HG03097 (cell line): ENCODE data around the gene MCIDAS.
A peak's percentile ranks its signal among the peaks of the same experiment; 100 is the strongest.

Experiments
- ATAC-seq: cut with Tn5 transposase; IDR thresholded peaks from one replicate; pipeline ENCODE4 v1.9.1; 2021; ENCODE audit not compliant: unreplicated experiment, low FRiP score

The MCIDAS gene

DNA sequence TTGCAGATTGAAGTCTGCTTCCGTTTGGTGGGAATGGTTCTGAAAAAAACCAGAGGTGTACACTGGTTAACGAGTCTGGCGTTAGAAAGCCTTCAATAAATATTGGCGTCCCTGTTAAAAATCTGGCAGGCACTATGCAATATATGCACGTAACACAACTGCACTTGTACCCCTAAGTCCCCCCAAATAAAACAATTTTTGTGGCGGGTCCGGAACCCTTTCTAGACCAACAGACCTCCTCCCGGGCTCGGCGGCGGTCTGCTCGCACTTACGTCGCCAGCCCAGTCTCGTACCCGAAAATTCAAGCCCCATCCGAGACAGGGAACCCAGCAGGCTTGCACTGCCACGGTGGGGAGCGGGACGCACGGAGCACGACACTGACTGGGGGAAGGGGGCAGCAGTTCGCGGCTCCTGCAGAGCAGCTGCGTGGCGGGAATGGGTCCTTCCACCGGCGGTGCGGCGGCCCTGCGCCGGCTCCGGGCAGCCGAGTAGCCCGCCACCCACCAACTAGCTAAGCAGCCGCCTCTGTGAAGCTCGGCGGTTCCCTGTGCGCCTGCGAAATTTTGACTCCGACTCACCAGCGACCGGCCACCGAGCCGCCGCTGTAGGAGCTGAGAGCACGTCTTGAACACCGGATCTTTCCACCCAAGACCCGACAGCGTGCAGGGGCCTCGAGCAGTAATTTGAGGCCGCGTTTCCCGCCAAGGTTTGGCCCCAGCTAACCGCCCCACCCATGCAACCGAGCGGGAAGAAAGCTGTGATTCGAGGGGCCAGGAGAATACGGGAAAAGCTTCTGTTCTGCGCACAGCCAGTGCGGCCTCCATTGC lies 3.9 kb downstream of the MCIDAS start:
- no peak for ATAC-seq

DNA sequence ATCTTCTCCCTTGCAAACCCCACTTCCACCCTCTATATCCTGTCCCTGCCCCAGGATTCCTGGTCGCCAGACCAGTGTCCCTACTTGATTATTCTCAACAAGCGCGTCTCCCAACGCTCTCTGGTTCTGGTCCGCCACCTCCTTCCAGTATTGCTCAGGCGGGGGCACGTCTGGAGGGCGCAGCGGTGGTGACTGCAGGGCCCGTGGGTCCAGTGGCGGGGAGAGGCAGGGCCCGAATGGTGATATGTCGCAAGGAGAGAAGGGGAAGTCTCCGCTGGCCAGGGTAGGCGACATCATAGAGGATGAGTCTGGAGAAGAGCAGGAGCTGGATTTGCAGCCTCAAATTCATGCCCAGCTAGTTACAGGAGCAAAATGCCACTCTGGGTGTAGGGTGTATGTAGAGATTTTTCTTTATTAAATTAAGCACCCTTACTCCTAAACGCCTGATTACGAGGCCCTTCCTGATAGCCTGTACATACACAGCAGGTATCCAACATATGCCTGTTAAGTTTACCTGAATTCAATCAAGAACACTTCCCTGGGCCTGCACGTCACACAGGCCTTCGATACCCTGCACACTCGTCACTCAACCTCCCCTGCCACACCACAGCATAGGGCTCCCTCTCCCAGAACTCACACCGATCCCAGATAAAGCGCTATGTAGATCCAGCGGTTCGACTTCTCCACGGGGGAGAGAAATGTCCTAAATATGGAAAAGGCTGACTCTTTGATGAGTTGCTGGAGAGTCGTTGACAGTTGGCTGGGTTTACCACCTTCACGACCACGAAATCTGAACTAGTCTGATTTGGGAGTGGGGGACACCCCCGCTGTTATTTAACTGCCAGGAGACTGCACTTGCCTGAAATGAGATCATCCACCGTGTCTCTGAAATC lies 4.8 kb downstream of the MCIDAS start:
- no peak for ATAC-seq

DNA sequence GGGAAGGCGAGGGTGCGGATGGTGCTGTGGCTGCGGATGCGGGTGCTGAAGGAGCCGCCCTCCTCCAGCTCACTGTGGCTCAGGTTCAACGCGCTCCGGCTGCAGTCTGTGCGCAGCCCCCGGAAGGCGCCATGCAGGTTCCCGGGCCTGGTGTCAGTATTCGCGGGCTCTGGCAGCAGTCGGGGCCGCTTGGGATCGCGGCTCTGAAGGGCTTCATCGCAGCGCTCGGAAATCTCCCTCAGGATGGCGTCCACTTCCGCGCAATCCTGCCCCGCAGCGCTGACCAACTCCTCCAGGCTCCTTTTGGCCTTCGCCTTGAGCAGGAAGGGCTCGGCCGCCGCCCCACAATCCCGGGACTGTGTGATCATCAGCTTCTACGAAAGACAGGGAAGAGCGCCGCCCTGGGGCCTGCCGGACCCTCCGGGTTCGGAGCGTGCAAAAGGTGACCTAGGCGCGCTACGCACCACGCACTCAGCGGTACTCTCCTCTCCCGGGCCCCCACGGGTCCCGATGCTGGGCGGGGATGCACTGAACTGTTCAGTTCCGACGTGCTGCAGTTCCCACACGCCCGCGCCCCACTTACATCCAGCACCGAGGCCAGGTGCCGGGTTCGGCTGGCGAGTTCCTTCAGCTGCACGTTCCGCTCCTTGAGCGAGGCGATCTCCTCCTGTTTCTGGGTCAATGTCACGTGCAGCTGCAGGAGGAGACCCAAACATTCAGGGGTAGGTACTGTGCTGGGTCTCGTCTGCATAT lies 6.5 kb downstream of the MCIDAS start:
- no peak for ATAC-seq

GRCh38 chr5:55219770-55220169 lies 7.3 kb downstream of the MCIDAS start:
- no peak for ATAC-seq

- ATAC-seq: no peak
Measured at GRCh38 chr5:55218967-55219366, 8.1 kb downstream of the MCIDAS start.

- ATAC-seq: no peak
Measured at GRCh38 chr5:55211184-55211874, 15.8 kb downstream of the MCIDAS start.

DNA sequence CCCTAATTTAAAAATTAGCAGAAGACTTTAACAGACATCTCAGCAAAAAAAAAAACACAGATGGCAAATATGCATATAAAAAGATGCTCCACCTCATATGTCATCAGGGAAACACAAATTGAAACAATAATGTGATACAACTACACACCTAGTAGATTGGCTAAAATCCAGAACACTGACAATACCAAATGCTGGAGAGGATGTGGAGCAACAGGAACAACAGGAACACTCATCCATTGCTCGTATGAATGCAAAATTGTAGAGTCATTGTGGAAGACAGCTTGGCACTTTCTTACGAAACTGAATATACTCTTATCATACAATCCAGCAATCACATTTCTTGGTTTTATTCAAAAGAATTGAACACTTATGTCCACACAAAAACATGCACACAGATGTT lies 22.1 kb downstream of the MCIDAS start:
- no peak for ATAC-seq

GRCh38 chr5:55191165-55191564 lies 36.0 kb downstream of the MCIDAS start:
- ATAC-seq: no peak

GRCh38 chr5:55188656-55189540 lies 38.2 kb downstream of the MCIDAS start:
- ATAC-seq: no peak

- ATAC-seq: no peak
Measured at GRCh38 chr5:55187370-55187769, 39.7 kb downstream of the MCIDAS start.

GRCh38 chr5:55180016-55180415 lies 47.1 kb downstream of the MCIDAS start:
- no peak for ATAC-seq

GRCh38 chr5:55177078-55177477 lies 50.0 kb downstream of the MCIDAS start:
- ATAC-seq: no peak

GRCh38 chr5:55176176-55176818 lies 50.8 kb downstream of the MCIDAS start:
- ATAC-seq: no peak

- no peak for ATAC-seq
Measured at GRCh38 chr5:55175781-55176175, 51.3 kb downstream of the MCIDAS start.

DNA sequence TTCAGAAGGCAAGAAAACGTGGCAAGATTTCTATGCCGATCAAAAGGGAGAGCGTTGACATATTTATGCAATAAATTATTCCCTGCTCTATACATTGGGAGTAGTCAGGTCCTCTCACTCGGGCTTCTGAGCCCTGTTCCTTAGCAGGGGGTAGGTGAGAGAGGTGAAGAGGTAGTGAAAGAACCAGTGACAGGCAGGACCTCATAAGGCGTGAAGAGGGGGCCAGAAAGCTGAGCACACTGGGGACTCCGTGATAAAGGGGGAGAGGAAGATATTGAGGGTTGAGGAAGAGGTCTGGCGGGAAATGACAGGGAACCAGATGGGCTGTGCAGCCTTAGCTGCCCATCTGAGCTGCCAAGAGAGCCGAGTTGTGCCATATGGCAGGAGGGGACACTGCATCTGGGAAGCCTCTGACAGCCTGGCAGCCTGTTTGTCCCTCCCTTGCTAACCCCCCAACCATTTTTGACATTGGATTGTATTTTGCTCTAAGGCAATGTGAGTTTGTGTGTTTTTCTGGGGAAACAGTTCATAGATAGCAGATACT lies 53.4 kb downstream of the MCIDAS start:
- ATAC-seq: peak; percentile 7

DNA sequence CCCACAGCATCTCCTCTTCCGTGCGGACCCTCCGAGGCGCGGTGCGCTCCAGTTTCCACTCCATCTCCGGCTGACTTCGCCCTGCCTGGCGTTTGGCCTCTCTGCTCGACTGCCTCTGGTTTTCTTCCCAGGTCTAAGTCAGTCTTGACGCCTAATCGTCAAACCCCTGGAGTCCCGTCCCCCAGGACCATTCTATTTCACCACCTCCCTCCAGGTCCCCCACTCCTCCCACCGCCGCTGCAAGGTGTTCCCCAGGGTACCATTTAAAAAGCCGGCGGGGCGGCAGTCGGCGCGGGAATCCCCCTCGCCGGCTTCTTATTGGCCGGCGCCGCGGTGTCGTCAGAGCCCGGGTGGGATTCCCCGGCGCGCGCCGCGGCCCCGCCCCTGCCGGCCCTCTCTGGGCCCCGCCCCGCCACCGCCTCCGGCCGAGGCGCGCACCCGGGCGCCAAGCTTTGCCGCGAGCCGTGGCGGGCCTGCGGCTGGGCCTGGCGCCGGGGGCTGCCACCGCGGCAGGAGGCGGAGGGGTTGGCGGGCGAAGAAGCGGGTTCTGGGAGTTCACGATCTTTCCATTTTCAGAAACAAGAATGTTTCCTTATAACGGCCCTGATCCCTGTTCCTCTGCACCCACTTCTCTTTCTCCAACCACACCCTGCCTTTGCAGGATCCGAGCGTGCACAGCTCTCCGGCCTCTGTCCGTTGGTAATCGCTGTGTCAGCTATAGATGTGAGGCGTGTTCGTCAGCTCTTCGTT lies 54.0 kb downstream of the MCIDAS start, which contains the start of gene CDC20B:
Gene CDC20B (minus strand): TSS at position 241 of the 750 bp plus-strand sequence. CDS start 177 bp downstream, at position 64.
- peak; percentile 85 for ATAC-seq

DNA sequence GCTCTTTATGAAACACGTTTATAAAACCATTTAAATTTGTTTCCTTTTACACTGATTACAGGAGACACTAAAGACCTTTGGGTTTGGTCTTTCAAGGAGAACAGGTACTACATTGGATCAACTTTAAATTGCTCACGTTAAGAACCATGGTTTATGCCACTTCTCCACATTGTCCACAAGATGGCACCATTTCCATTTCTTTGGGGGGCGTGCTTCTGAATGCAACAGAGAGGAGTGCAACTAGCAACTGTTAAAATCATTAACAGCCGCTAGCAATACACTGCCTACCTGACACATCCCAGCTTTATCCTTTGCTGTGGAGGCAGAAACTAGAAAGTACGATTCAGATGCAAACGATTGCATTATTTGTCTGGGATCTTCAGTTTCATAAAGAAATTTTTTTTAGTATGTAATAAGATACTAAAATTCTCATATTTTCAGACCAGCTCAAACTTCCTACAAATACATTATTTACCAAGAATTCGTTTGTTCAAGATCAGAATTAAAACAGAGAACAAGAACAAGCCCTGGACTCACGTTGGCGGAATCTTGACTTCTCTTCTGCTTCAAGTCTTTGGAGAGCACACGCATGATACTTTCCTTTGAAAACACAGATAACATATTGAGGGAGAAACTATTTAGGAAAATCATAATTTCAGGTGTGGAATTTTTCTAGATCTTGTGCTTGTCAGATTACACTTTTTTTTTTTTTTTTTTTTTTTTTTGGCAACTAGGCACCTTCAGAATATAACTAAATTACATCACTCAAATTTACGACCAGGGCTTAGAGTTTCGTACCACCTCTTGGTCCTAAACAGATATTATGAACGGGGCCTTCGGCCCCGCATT lies 54.8 kb downstream of the MCIDAS start:
- peak; percentile 58 for ATAC-seq
